Measurements from ENCODE around the gene CSRP2.
A peak's percentile ranks its signal among the peaks of the same experiment; 100 is the strongest.

The CSRP2 gene

DNA sequence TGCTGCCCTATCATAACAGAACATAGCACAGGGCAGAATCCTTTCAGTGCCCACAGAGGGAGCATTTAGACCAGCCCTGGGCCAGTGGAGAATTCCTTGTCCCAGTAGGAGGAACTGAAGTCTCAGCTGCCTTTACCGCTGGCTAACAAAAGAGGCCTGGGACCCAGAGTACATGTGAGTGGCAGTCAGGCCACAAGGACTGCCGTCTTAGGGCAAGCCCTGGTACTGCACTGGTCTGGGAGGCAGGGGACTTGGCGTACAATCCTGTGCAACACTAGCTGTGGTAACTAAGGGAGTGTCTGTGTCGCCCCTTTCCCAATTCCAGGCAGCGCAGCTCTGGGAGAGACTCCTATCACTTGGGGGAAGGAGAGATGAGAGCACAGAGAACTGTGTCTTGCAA lies 17.0 kb upstream of the CSRP2 start:
- POLR2A ChIA-PET (ENCODE audit: low non-redundant PET) = no interaction called here

DNA sequence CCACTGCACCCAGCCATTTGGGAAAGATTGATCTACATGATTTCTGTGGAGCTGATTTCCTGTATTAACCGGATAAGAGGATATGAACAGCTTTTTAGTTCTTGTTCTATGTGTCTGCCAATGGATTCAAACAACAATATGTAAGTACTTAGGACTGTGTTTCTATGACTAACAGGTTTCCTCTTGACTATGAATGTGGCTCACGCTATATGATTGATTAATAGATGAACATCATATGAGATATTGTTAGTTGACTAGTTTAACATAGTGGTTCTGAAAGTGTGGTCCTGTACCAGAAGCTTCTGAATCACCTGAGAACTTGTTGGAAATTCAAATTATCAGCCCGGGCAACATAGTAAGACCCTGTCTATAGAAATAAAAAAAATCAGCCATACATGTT lies 12.8 kb upstream of the CSRP2 start:
- no peak overlapping the region for H3K27ac ChIP-seq
- ChIA-PET CTCF (interaction anchor here (0.6 kb wide), 1 partner anchor 197 kb away, joined by 4 read pairs; no protein-coding TSS in a partner anchor), POLR2A (ENCODE audit: low non-redundant PET) (no interaction called here)
- TF ChIP-seq, protein P1, sequence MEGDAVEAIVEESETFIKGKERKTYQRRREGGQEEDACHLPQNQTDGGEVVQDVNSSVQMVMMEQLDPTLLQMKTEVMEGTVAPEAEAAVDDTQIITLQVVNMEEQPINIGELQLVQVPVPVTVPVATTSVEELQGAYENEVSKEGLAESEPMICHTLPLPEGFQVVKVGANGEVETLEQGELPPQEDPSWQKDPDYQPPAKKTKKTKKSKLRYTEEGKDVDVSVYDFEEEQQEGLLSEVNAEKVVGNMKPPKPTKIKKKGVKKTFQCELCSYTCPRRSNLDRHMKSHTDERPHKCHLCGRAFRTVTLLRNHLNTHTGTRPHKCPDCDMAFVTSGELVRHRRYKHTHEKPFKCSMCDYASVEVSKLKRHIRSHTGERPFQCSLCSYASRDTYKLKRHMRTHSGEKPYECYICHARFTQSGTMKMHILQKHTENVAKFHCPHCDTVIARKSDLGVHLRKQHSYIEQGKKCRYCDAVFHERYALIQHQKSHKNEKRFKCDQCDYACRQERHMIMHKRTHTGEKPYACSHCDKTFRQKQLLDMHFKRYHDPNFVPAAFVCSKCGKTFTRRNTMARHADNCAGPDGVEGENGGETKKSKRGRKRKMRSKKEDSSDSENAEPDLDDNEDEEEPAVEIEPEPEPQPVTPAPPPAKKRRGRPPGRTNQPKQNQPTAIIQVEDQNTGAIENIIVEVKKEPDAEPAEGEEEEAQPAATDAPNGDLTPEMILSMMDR (conservative IDR thresholded peaks at IDR 0.05; ENCODE audit: low read depth) = no peak
- no peak for DNase-seq (ENCODE audit: low spot score)

More for the DNA sequence above, 17.0 kb upstream of the CSRP2 start:
- CTCF ChIA-PET = no interaction called here
- no peak for DNase-seq (ENCODE audit: low spot score)
- TF ChIP-seq, protein P1 (conservative IDR thresholded peaks at IDR 0.05; ENCODE audit: low read depth) = no peak
- H3K27ac ChIP-seq = no peak overlapping the region

DNA sequence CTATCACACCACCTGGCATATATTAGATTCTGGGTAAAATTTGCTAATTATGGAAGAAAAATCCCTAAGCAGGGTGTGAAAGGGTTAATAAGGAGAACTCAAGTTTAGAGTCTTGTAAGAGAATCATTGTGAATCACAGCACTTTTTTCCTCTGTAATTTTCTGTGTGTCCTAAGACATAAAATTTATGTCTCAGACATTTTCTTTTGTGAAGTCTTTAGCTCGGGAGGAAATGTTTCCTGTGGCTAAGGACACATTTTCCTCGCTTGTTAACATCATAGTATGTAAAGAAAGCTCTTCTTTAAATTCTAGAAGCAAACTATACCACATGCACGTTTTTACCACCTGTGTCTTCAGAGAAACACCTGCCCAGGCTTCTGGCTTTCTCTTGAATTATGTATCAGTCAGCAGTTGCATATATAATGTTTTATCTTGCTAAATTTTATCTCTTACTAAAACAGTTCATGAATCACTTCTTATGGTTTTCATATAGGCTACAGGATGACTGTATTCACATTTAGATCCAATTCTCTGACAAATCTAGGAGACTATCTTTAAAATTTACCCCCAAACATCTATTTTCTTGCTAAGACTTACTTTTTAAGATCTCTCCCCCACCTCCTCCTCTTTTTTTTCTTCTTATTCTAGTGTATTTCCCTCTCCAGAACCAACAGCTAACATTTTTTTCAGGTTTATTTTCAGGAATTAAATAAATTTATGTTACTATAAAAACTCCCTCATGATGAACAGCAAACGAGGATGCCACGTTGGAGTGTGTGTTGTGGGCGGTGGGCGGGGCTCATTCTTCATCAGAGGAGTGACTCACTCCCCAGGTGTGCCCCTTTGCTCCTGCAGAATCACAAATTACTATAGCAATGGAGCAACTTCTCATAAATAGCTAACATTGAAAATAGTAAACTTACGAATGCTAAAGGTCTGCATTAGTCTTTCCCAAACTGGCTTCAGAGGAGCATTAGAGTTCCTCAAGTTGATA lies 11.6 kb upstream of the CSRP2 start:
- TF ChIP-seq, protein P1 (conservative IDR thresholded peaks at IDR 0.05; ENCODE audit: low read depth) = no peak
- peak; percentile 71 for DNase-seq (ENCODE audit: low spot score)
- CTCF ChIA-PET = interaction anchor here (0.6 to 0.7 kb wide), 2 partner anchors 15 to 511 kb away, joined by 4 to 5 read pairs; no protein-coding TSS in a partner anchor
- no peak overlapping the region for H3K27ac ChIP-seq
- POLR2A ChIA-PET (ENCODE audit: low non-redundant PET) = no interaction called here

DNA sequence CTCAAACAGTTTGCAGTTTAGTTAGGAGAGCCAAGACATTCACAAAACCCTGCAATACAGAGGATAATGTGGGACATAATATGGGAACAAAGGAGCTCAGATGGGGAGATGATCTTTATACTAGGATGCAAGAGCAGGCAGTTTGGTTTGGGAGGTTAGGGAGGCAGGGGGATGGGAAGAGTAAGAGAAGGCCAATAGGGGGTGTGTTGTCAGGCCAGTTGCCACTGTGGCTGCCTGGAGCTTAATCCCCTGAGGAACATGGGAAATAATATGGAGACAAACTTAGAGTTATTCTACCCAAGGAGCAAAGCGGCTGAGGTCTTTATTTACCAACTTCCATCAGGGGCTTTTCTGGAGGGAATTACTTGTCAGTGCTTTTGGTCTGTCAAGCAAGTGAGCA lies 10.0 kb upstream of the CSRP2 start:
- ChIA-PET POLR2A (ENCODE audit: low non-redundant PET) (no interaction called here), CTCF (no interaction called here)
- TF ChIP-seq, protein P1 (conservative IDR thresholded peaks at IDR 0.05; ENCODE audit: low read depth) = no peak
- DNase-seq (ENCODE audit: low spot score) = no peak
- no peak overlapping the region for H3K27ac ChIP-seq

DNA sequence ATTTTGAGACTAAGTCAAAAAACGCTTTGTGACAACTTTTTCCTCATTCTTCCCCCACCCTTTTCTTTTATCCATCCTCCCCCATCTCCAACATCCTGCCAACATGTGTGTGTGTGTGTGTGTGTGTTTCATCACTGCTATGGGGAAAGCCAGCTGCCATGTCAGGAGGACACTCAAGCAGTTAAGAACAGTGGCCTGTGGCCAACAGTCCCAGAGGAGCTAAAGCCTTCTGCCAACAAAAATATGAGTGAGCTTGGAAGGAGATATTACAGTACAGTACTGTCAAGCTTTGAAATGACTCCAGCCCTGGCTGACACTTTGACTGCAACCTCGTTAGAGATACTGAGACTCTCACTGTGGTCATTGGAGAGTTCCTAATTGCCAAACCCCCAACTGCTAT lies 5.0 kb upstream of the CSRP2 start:
- no peak overlapping the region for H3K27ac ChIP-seq
- no peak for DNase-seq (ENCODE audit: low spot score)
- POLR2A ChIA-PET (ENCODE audit: low non-redundant PET) = no interaction called here
- CTCF ChIA-PET = interaction anchor here (1.1 kb wide), 1 partner anchor 127 kb away, joined by 7 read pairs; no protein-coding TSS in a partner anchor
- TF ChIP-seq, protein P1 (conservative IDR thresholded peaks at IDR 0.05; ENCODE audit: low read depth) = no peak

DNA sequence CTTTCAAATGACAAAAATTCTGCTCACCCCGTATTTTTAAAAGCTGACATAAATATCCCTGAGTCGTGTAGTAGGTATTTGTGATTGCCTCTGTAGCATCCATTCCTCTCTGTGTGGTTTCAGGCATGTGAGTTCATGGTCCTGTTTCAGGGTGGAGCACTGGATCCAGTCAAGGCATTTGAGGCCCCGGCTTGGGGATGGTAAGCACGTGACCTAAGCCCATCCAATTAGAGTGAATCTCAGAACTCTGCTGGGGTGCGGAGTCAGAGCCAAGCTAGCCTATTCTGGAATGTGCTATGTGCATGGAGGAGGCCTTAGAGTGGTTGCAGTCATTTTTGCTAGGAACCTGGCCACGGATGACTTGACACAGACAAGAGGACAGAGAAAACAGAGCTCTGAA lies 4.3 kb upstream of the CSRP2 start:
- ChIA-PET CTCF (interaction anchor here (0.6 to 1.1 kb wide), 2 partner anchors 128 to 236 kb away, joined by 3 to 7 read pairs; no protein-coding TSS in a partner anchor), POLR2A (ENCODE audit: low non-redundant PET) (no interaction called here)
- DNase-seq (ENCODE audit: low spot score) = peak; percentile 41
- H3K27ac ChIP-seq = no peak overlapping the region
- TF ChIP-seq, protein P1 (conservative IDR thresholded peaks at IDR 0.05; ENCODE audit: low read depth) = no peak

Measured in RWPE1 (cell line).